Dendritic cell treated with granulocyte-macrophage colony-stimulating factor and Interleukin-4, amounts not matched to agents 40 ng/mL and 50 ng/mL, for 4 days (primary cell): ENCODE measurements around the gene RSL1D1.
"Not testable (repeated sequence)": the region's sequence is repeated elsewhere in the genome, so short reads cannot be mapped to it uniquely, and the experiment has no call there.

Experiments
- H3K27ac Mint-ChIP-seq: one replicate; pipeline ENCODE4 v1.8.0; 2022; ENCODE audit warnings: mild to moderate bottlenecking, mixed read lengths
- H3K27me3 Mint-ChIP-seq: one replicate; pipeline ENCODE4 v1.8.0; 2022; ENCODE audit warnings: mild to moderate bottlenecking, mixed read lengths
- H3K36me3 Mint-ChIP-seq: one replicate; pipeline ENCODE4 v1.8.0; 2022; ENCODE audit warnings: low read depth, mixed read lengths
- H3K4me1 Mint-ChIP-seq: one replicate; pipeline ENCODE4 v1.8.0; 2022; ENCODE audit warnings: low read depth, mixed read lengths
- H3K4me3 Mint-ChIP-seq: one replicate; pipeline ENCODE4 v1.8.0; 2022; ENCODE audit warnings: mild to moderate bottlenecking, moderate library complexity, mixed read lengths
- H3K9me3 Mint-ChIP-seq: one replicate; pipeline ENCODE4 v1.8.0; 2022; ENCODE audit warnings: mixed read lengths
- intact Hi-C: fragments of 100-400 bp; cut with micrococcal nuclease; formaldehyde crosslinking; loops from one replicate; pipeline ENCODE4 v1.15.0; 2022

Gene RSL1D1

DNA sequence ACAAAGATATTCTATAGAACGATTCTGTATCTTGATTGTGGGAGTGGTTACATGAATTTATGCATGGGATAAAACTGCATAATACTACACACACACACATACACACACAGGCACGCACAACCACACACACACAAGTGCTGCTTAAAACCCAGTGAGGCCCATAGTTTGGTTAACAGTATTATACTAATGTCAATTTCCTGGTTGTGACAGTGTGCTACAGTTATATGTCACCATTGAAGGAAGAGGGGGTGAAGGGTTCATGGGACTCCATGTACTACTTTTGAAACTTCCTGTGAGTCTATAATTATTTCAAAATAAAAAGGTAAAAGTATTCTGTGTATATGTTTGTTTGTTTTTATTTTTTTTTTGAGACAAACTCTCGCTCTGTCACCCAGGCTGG, 62.4 kb downstream of the RSL1D1 start:
- peaks cover 42% of the 10 kb centered on the region for H3K36me3 Mint-ChIP-seq
- H3K27ac Mint-ChIP-seq = no peak overlapping the region
- peaks cover 42% of the 10 kb centered on the region for H3K4me1 Mint-ChIP-seq
- no peaks in the 10 kb centered on the region for H3K27me3 Mint-ChIP-seq
- no peaks in the 10 kb centered on the region for H3K9me3 Mint-ChIP-seq
- no peak overlapping the region for H3K4me3 Mint-ChIP-seq
- intact Hi-C loops = no loop called here

DNA sequence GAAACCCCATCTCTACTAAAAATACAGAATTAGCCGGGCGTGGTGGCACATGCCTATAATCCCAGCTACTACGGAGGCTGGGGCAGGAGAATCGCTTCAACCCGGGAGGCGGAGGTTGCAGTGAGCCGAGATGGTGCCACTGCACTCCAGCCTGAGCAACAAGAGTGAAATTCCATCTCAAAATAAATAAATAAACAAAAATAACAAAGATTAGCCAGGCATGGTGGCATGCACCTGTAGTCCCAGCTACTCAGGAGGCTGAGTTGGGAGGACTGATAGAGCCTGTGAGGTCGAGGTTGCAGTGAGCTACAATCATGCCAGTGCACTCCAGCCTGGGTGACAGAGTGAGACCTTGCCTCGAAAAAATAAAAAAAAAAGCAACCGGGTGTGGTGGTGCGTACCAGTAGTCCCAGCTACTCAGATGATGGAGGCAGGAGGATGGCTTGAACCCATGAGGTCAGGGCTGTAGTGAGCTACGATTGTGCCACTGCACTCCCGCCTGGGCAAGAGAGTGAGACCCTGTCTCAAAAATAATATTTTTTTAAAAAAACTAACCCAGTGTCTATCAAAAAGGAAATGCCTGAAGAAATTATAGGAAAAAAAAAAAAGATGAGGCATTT, 66.3 kb downstream of the RSL1D1 start:
- peaks cover 43% of the 10 kb centered on the region for H3K4me1 Mint-ChIP-seq
- not testable (repeated sequence) for H3K27me3 Mint-ChIP-seq, H3K9me3 Mint-ChIP-seq, H3K4me3 Mint-ChIP-seq
- intact Hi-C loops = loop anchor here (5.0 kb wide), 1 partner anchor 43 kb away; the partner anchor contains the start of gene TXNDC11
- peak overlapping the region; percentile 88 for H3K27ac Mint-ChIP-seq
- H3K36me3 Mint-ChIP-seq = peaks cover 37% of the 10 kb centered on the region

DNA sequence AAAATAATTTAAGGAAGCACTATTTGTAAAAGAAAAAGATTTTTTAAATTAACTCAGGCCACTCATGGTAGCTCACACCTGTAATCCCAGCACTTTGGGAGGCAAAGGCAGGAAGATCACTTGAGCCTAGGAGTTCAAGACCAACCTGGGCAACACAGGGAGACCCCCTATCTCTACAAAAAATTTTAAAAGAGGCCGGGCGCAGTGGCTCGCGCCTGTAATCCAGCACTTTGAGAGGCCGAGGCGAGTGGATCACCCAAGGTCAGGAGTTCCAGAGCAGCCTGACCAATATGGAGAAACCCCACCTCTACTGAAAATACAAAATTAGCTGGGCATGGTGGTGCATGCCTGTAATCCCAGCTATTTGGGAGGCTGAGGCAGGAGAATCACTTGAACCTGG, 67.0 kb downstream of the RSL1D1 start:
- Mint-ChIP-seq H3K36me3 (peaks cover 39% of the 10 kb centered on the region), H3K4me1 (peaks cover 43% of the 10 kb centered on the region), H3K27ac (peak overlapping the region; percentile 88)
- not testable (repeated sequence) for H3K9me3 Mint-ChIP-seq, H3K27me3 Mint-ChIP-seq, H3K4me3 Mint-ChIP-seq
- intact Hi-C loops = loop anchor here (5.0 kb wide), 1 partner anchor 42 kb away; the partner anchor contains the start of gene TXNDC11

DNA sequence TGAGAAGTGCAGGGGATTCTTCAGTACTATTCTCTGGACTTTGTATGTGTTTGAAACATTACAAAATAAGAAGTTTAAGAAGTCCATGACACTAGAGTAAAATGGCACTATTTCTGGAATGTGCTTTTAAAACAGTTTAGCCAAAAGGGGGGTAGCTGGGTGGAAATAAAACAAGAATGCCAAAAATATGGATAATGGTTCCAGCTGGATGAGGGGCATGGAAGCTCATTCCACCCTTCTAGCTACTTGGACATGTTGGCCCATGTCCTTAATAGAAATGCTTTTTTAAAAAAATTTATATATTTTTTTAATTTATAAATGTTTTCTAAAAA, 67.3 kb downstream of the RSL1D1 start:
- H3K4me1 Mint-ChIP-seq = peaks cover 43% of the 10 kb centered on the region
- intact Hi-C loops = loop anchor here (5.0 kb wide), 1 partner anchor 42 kb away; the partner anchor contains the start of gene TXNDC11

More for the DNA sequence above, 67.3 kb downstream of the RSL1D1 start:
- Mint-ChIP-seq H3K27me3 (no peaks in the 10 kb centered on the region), H3K36me3 (peaks cover 39% of the 10 kb centered on the region), H3K4me3 (peak overlapping the region; percentile 57), H3K9me3 (no peaks in the 10 kb centered on the region), H3K27ac (peak overlapping the region; percentile 88)
